Stomach smooth muscle (tissue), 2 donors: ENCODE results near the gene SMOC1.

ENCODE experiments used
- H3K27ac ChIP-seq: one replicate; pipeline ENCODE4 v1.7.0; 2013; ENCODE audit warnings: mild to moderate bottlenecking, low read length, inconsistent platforms
- H3K27me3 ChIP-seq, 2 donors: one replicate each; pipeline ENCODE4 v1.7.0; 2013; ENCODE audit warnings: low read length in 2 of 2; ENCODE audit not compliant: insufficient read depth in 2 of 2, control insufficient read depth in 1 of 2
- H3K36me3 ChIP-seq, 2 donors: one replicate each; pipeline ENCODE4 v1.7.0; 2013; ENCODE audit warnings: low read length in 2 of 2; ENCODE audit not compliant: control insufficient read depth in 2 of 2, insufficient read depth in 2 of 2
- H3K4me1 ChIP-seq: one replicate; pipeline ENCODE4 v1.7.0; 2013; ENCODE audit warnings: low read length; ENCODE audit not compliant: control insufficient read depth, insufficient read depth
- H3K4me3 ChIP-seq, 2 donors: one replicate each; pipeline ENCODE4 v1.7.0; 2013; ENCODE audit warnings: low read length in 2 of 2
- H3K9ac ChIP-seq, 2 donors: one replicate each; pipeline ENCODE4 v1.7.0; 2013; ENCODE audit warnings: low read length in 2 of 2, mild to moderate bottlenecking in 1 of 2
- H3K9me3 ChIP-seq, 2 donors: one replicate each; pipeline ENCODE4 v1.7.0; 2013; ENCODE audit warnings: low read length in 2 of 2; ENCODE audit not compliant: control insufficient read depth in 2 of 2
- donor health status: healthy.
- donor health status: Pancreatic carcinoma.

SMOC1 gene

GRCh38 chr14:69880893-69881292, 1.7 kb downstream of the SMOC1 start:
- Histone ChIP-seq H3K4me1 (peaks cover 3% of the 10 kb centered on the region), H3K27me3 (peaks cover 16 to 31% of the 10 kb centered on the region in 2 donors)

GRCh38 chr14:69882116-69882864, 3.1 kb downstream of the SMOC1 start:
- H3K4me1 ChIP-seq, result peaks cover 3% of the 10 kb centered on the region
- peaks cover 14 to 31% of the 10 kb centered on the region in 2 donors for H3K27me3 ChIP-seq
- H3K4me3 ChIP-seq, result no peak overlapping the region
- no peak overlapping the region for H3K9ac ChIP-seq
- no peaks in the 10 kb centered on the region for H3K36me3 ChIP-seq
- no peak overlapping the region for H3K27ac ChIP-seq
- H3K9me3 ChIP-seq, result no peaks in the 10 kb centered on the region

More at GRCh38 chr14:69880893-69881292, 1.7 kb downstream of the SMOC1 start:
- Histone ChIP-seq H3K4me3 (no peak overlapping the region), H3K27ac (no peak overlapping the region), H3K9ac (no peak overlapping the region), H3K9me3 (no peaks in the 10 kb centered on the region), H3K36me3 (no peaks in the 10 kb centered on the region)

- H3K9me3 ChIP-seq, result no peaks in the 10 kb centered on the region
- no peaks in the 10 kb centered on the region for H3K36me3 ChIP-seq
- H3K4me1 ChIP-seq, result peaks cover 3% of the 10 kb centered on the region
- peaks cover 14 to 30% of the 10 kb centered on the region in 2 donors for H3K27me3 ChIP-seq
- H3K27ac ChIP-seq, result no peak overlapping the region
- H3K4me3 ChIP-seq, result no peak overlapping the region
- H3K9ac ChIP-seq, result no peak overlapping the region
Measured at GRCh38 chr14:69882915-69883314, 3.7 kb downstream of the SMOC1 start.

GRCh38 chr14:69886453-69887242, 7.4 kb downstream of the SMOC1 start:
- no peaks in the 10 kb centered on the region for H3K4me1 ChIP-seq
- H3K36me3 ChIP-seq, result no peaks in the 10 kb centered on the region
- H3K27ac ChIP-seq, result no peak overlapping the region
- H3K9ac ChIP-seq, result no peak overlapping the region
- H3K4me3 ChIP-seq, result no peak overlapping the region
- H3K27me3 ChIP-seq, result peaks cover 3 to 11% of the 10 kb centered on the region in 2 donors
- peaks cover 7% of the 10 kb centered on the region in 2 donors for H3K9me3 ChIP-seq

GRCh38 chr14:69887740-69888657, 8.8 kb downstream of the SMOC1 start:
- no peak overlapping the region for H3K27ac ChIP-seq
- H3K9me3 ChIP-seq, result peaks cover 7% of the 10 kb centered on the region in 2 donors
- no peaks in the 10 kb centered on the region for H3K36me3 ChIP-seq
- H3K27me3 ChIP-seq, result peaks cover 0 to 2% of the 10 kb centered on the region in 2 donors
- H3K4me1 ChIP-seq, result no peaks in the 10 kb centered on the region
- H3K4me3 ChIP-seq, result no peak overlapping the region
- no peak overlapping the region for H3K9ac ChIP-seq

- Histone ChIP-seq H3K9ac (no peak overlapping the region), H3K9me3 (peaks cover 7 to 10% of the 10 kb centered on the region in 2 donors), H3K4me1 (no peaks in the 10 kb centered on the region), H3K36me3 (no peaks in the 10 kb centered on the region), H3K27ac (no peak overlapping the region), H3K27me3 (no peaks in the 10 kb centered on the region), H3K4me3 (no peak overlapping the region)
Measured at GRCh38 chr14:69891422-69891821, 12.2 kb downstream of the SMOC1 start.

- Histone ChIP-seq H3K9ac (no peak overlapping the region), H3K27ac (no peak overlapping the region), H3K27me3 (no peaks in the 10 kb centered on the region), H3K4me1 (no peaks in the 10 kb centered on the region), H3K9me3 (peaks cover 6 to 9% of the 10 kb centered on the region in 2 donors), H3K36me3 (no peaks in the 10 kb centered on the region), H3K4me3 (no peak overlapping the region)
Measured at GRCh38 chr14:69895109-69895508, 15.9 kb downstream of the SMOC1 start.

- Histone ChIP-seq H3K4me3 (no peak overlapping the region), H3K27me3 (no peaks in the 10 kb centered on the region), H3K4me1 (no peaks in the 10 kb centered on the region), H3K36me3 (no peaks in the 10 kb centered on the region), H3K27ac (no peak overlapping the region), H3K9me3 (peaks cover 6 to 9% of the 10 kb centered on the region in 2 donors), H3K9ac (no peak overlapping the region)
Measured at GRCh38 chr14:69896080-69896479, 16.9 kb downstream of the SMOC1 start.

- no peaks in the 10 kb centered on the region for H3K4me1 ChIP-seq
- H3K36me3 ChIP-seq, result no peaks in the 10 kb centered on the region
- no peak overlapping the region for H3K4me3 ChIP-seq
- no peaks in the 10 kb centered on the region for H3K27me3 ChIP-seq
- peaks cover 6 to 9% of the 10 kb centered on the region in 2 donors for H3K9me3 ChIP-seq
- H3K27ac ChIP-seq, result no peak overlapping the region
- H3K9ac ChIP-seq, result no peak overlapping the region
Measured at GRCh38 chr14:69896972-69897371, 17.8 kb downstream of the SMOC1 start.

- Histone ChIP-seq H3K27ac (no peak overlapping the region), H3K4me3 (no peak overlapping the region), H3K9ac (no peak overlapping the region), H3K4me1 (no peaks in the 10 kb centered on the region), H3K9me3 (peaks cover 6 to 9% of the 10 kb centered on the region in 2 donors), H3K27me3 (peaks cover 0 to 4% of the 10 kb centered on the region in 2 donors), H3K36me3 (no peaks in the 10 kb centered on the region)
Measured at GRCh38 chr14:69900603-69901002, 21.4 kb downstream of the SMOC1 start.
